GM12878 (cell line): Measurements from ENCODE around the gene COPRS. TPM values are rescaled to one million over a fixed set of nuclear protein-coding genes. Genes with fewer than 3 reads are reported as not detected.

Experiments
- ATAC-seq: fragments of 200-7000 bp; cut with Tn5 transposase; 3 replicates; pipeline ENCODE4 v1.9.1; 2020; ENCODE audit warnings: mild to moderate bottlenecking, moderate library complexity
- BruUV-seq: library from RNA; stranded (reverse); fragments of 400-500 nt; replicated peaks from 2 replicates; lab custom pipeline; 2021; lab: Mats Ljungman, UMichigan
- CTCF ChIA-PET: fragments of 300-600 bp; sonication (Branson Sonifier 250); formaldehyde crosslinking; extraction: SDS; loops from one replicate; lab custom pipeline; 2021; ENCODE audit warnings: inconsistent platforms; lab: Yijun Ruan, JAX
- POLR2A ChIA-PET: fragments of 350-600 bp; formaldehyde crosslinking; extraction: SDS; loops from one replicate; lab custom pipeline; 2021; ENCODE audit warnings: inconsistent platforms; lab: Charles Lee
- RAD21 ChIA-PET: fragments of 300-600 bp; sonication (Branson Sonifier 250); formaldehyde crosslinking; loops from one replicate; lab custom pipeline; 2023; ENCODE audit warnings: antibody characterized with exemption; ENCODE audit not compliant: unreplicated experiment; lab: Charles Lee
- SMC1A ChIA-PET: fragments of 300-600 bp; sonication (Branson Sonifier 250); formaldehyde crosslinking; loops from one replicate; lab custom pipeline; 2023; ENCODE audit not compliant: unreplicated experiment, uncharacterized antibody; lab: Charles Lee
- DNase-seq: peaks from one replicate; pipeline ENCODE4 v3.0.0-alpha.2; 2011; ENCODE audit warnings: low read depth, low spot score
- FAIRE-seq: peaks from 3 replicates; lab custom pipeline; 2011; peaks lifted over from hg19 to GRCh38; lab: Jason Lieb, UNC
- H2AFZ ChIP-seq: 2 replicates; pipeline ENCODE4 v1.6.0; 2011; ENCODE audit warnings: low read depth, low read length, control low read depth; ENCODE audit not compliant: control insufficient read depth
- H3K27ac ChIP-seq: 2 replicates; pipeline ENCODE4 v1.5.1; 2011; ENCODE audit warnings: control low read depth; ENCODE audit not compliant: control insufficient read depth, insufficient read depth
- H3K27me3 ChIP-seq, 2 experiments: replicated peaks in 1 of 2; 2 replicates each; pipeline versions ENCODE4 v1.6.0 to v1.6.1; 2011; ENCODE audit warnings: low read length in 1 of 2; ENCODE audit not compliant: control insufficient read depth in 2 of 2, insufficient read depth in 2 of 2
- H3K36me3 ChIP-seq, 2 experiments: 2 replicates each; pipeline ENCODE4 v1.5.1; 2011; ENCODE audit warnings: low read length in 1 of 2; ENCODE audit not compliant: control insufficient read depth in 2 of 2, insufficient read depth in 2 of 2
- H3K4me1 ChIP-seq: 2 replicates; pipeline ENCODE4 v1.6.1; 2011; ENCODE audit warnings: mild to moderate bottlenecking, low read length, moderate library complexity, mixed read lengths; ENCODE audit not compliant: control insufficient read depth, insufficient read depth
- H3K4me2 ChIP-seq: 2 replicates; pipeline ENCODE4 v1.6.0; 2011; ENCODE audit warnings: control low read depth; ENCODE audit not compliant: control insufficient read depth, insufficient read depth
- H3K4me3 ChIP-seq: fragments of 200-600 bp; sonication (generic); 2 replicates; pipeline ENCODE4 v1.5.1; 2016
- H3K79me2 ChIP-seq: 2 replicates; pipeline ENCODE4 v1.6.0; 2011; ENCODE audit warnings: low read length; ENCODE audit not compliant: control insufficient read depth, insufficient read depth
- H3K9ac ChIP-seq: 2 replicates; pipeline ENCODE4 v1.8.0; 2011; ENCODE audit warnings: low read length, control low read depth, mixed read lengths; ENCODE audit not compliant: control insufficient read depth, insufficient read depth
- H3K9me3 ChIP-seq: replicated peaks from 3 replicates; pipeline ENCODE4 v1.5.1; 2011; ENCODE audit warnings: mild to moderate bottlenecking, low read length; ENCODE audit not compliant: control insufficient read depth, insufficient read depth
- H4K20me1 ChIP-seq: 2 replicates; pipeline ENCODE4 v1.6.0; 2011; ENCODE audit not compliant: control insufficient read depth, insufficient read depth
- DPF2 ChIP-seq: fragments of 450-650 bp; IDR thresholded peaks from 2 replicates; pipeline ENCODE4 v1.6.1; 2017; ENCODE audit warnings: mild to moderate bottlenecking
- ELK1 ChIP-seq: IDR thresholded peaks from 2 replicates; pipeline ENCODE4 v1.6.1; 2012; ENCODE audit warnings: low read depth, low read length, improper control_type of control experiment
- IRF3 ChIP-seq: fragments of 450-650 bp; IDR thresholded peaks from 2 replicates; pipeline ENCODE4 v1.6.1; 2014; ENCODE audit warnings: mild to moderate bottlenecking
- KLF5 ChIP-seq: fragments of 450-650 bp; IDR thresholded peaks from 2 replicates; pipeline ENCODE4 v1.6.1; 2014; ENCODE audit warnings: mild to moderate bottlenecking; ENCODE audit not compliant: partially characterized antibody
- PBX3 ChIP-seq: IDR thresholded peaks from 2 replicates; pipeline ENCODE4 v1.6.1; 2011; ENCODE audit warnings: mild to moderate bottlenecking, low read depth, low read length, moderate library complexity; ENCODE audit not compliant: insufficient replicate concordance
- RCOR1 ChIP-seq: conservative IDR thresholded peaks from 2 replicates; pipeline ENCODE4 v1.6.1; 2012; ENCODE audit warnings: low read depth, low read length, improper control_type of control experiment
- ZNF207 ChIP-seq: fragments of 450-650 bp; IDR thresholded peaks from 2 replicates; pipeline ENCODE4 v1.6.1; 2014; ENCODE audit warnings: antibody characterized with exemption, mild to moderate bottlenecking, borderline replicate concordance
- WGBS: methylation state at CpG from one replicate; pipeline ENCODE4 v1.1.6; 2016; ENCODE audit warnings: low lambda C conversion rate; ENCODE audit not compliant: insufficient replicate concordance, insufficient coverage; ENCODE audit errors: missing lambda C conversion rate; 5-methylcytosine and 5-hydroxymethylcytosine counted together
- in situ Hi-C: fragments of 300-500 bp; cut with MboI; formaldehyde crosslinking; loops from 9 replicates; pipeline ENCODE4 v1.14.3; 2018; ENCODE audit warnings: mixed read lengths
- intact Hi-C: fragments of 100-400 bp; cut with micrococcal nuclease; formaldehyde crosslinking; loops from one replicate; pipeline ENCODE4 v1.14.2; 2022; ENCODE audit not compliant: unreplicated experiment
- polyA plus RNA-seq, 11 experiments: library from polyadenylated mRNA; depleted of rRNA in 4 of 11; unstranded in 6 of 11; stranded (reverse) in 5 of 11; fragments of >200 nt; fragmentation: Nextera tagmentation in 4 of 11; fragmentation: Illumina TruSeq in 1 of 11; extraction: Ambion mirVana in 4 of 11; extraction: Trizol in 1 of 11; gene quantifications; 1 replicate in 1 of 11; 2 replicates in 10 of 11; pipeline versions ENCODE4 v1.2.1 to v1.2.3, GENCODE V29; 2011 to 2016; ENCODE audit warnings: inconsistent platforms in 2 of 11, missing spikeins in 2 of 11, low read depth in 1 of 11
- total RNA-seq, 4 experiments: library from RNA; depleted of rRNA in 3 of 4; stranded (reverse); fragments of >200 nt in 3 of 4; fragmentation: Illumina TruSeq in 1 of 4; extraction: Trizol in 1 of 4; gene quantifications; 2 replicates each; pipeline versions ENCODE4 v1.2.1 to v1.2.3, GENCODE V29; 2013 to 2021

COPRS gene
- total and polyA plus RNA-seq, 10 of the 15 experiments (the other 5 are each of a cell fraction or from before 2014, with no cell fraction given), result 6.3 to 41.9 (median 31.4) TPM

GRCh38 chr17:31903401-31903800 is 44.4 kb upstream of the COPRS start:
- CTCF ChIA-PET, result interaction anchor here (1.5 to 3.6 kb wide), 4 partner anchors 8 to 369 kb away, joined by 5 to 21 read pairs (median 9); no protein-coding TSS in a partner anchor
- RAD21 ChIA-PET, result interaction anchor here (1.0 kb wide), 1 partner anchor 61 kb away, joined by 4 read pairs; no protein-coding TSS in a partner anchor
- Histone ChIP-seq H3K36me3 (peaks cover 0 to 10% of the 10 kb centered on the region in 2 experiments; a peak in 2 of 4 replicates), H3K79me2 (peaks cover 20% of the 10 kb centered on the region), H3K4me2 (no peak overlapping the region), H3K4me3 (no peak overlapping the region), H3K4me1 (peaks cover 6% of the 10 kb centered on the region), H3K27me3 (no peaks in the 10 kb centered on the region), H3K27ac (no peak overlapping the region), H3K9me3 (no peaks in the 10 kb centered on the region), H3K9ac (no peak overlapping the region), H4K20me1 (no peaks in the 10 kb centered on the region), H2AFZ (no peak overlapping the region)
- BruUV-seq, result no TSS peak
- WGBS, result 91% methylated on average over 16 of the region's 16 CpGs
- POLR2A ChIA-PET, result no interaction called here
- FAIRE-seq, result no peak
- DNase-seq, result no peak
- TF ChIP-seq IRF3 (no peak), ZNF207 (no peak), RCOR1 (no peak), ELK1 (no peak), DPF2 (no peak), KLF5 (no peak), PBX3 (no peak)
- in situ Hi-C loops, result no loop called here
- SMC1A ChIA-PET, result interaction anchor here (0.7 to 1.6 kb wide), 4 partner anchors 9 to 95 kb away, joined by 3 to 8 read pairs (median 4); no protein-coding TSS in a partner anchor
- intact Hi-C loops, result loop anchor here (10.0 kb wide), 2 partner anchors 231 to 589 kb away; partner anchors contain the start of gene EVI2B
- no peak for ATAC-seq
